Left hindlimb (tissue), 1 donor: Measurements from ENCODE around the gene ADGRG2.
"Not testable (repeated sequence)": the region's sequence is repeated elsewhere in the genome, so short reads cannot be mapped to it uniquely, and the experiment has no call there.

Experiments
- DNase-seq: peaks from one replicate; pipeline ENCODE4 v3.0.0-alpha.2; 2018

Gene ADGRG2

GRCh38 chrX:18996536-18996935, 125.7 kb downstream of the ADGRG2 start:
- DNase-seq = no peak

GRCh38 chrX:18995221-18995620, 127.0 kb downstream of the ADGRG2 start:
- no peak for DNase-seq

GRCh38 chrX:18994713-18995112, 127.6 kb downstream of the ADGRG2 start:
- DNase-seq = no peak

- DNase-seq = no peak
Measured at GRCh38 chrX:18992829-18993228, 129.4 kb downstream of the ADGRG2 start.

- DNase-seq = no peak
Measured at GRCh38 chrX:18985186-18985435, 137.2 kb downstream of the ADGRG2 start.

- peak; percentile 82 for DNase-seq
Measured at GRCh38 chrX:18984381-18985185, 137.7 kb downstream of the ADGRG2 start.

- DNase-seq = peak; percentile 74
Measured at GRCh38 chrX:18983666-18984380, 138.4 kb downstream of the ADGRG2 start, which contains the start of gene PHKA2. PHKA2 (minus strand) TSS chrX:18984114; CDS start chrX:18983932, 182 bp downstream.

GRCh38 chrX:18981124-18981807, 141.0 kb downstream of the ADGRG2 start:
- DNase-seq = no peak

GRCh38 chrX:18980262-18980661, 142.0 kb downstream of the ADGRG2 start:
- not testable (repeated sequence) for DNase-seq

GRCh38 chrX:18974993-18975392, 147.3 kb downstream of the ADGRG2 start:
- no peak for DNase-seq

- no peak for DNase-seq
Measured at GRCh38 chrX:18973527-18974192, 148.6 kb downstream of the ADGRG2 start.

- DNase-seq = no peak
Measured at GRCh38 chrX:18971506-18971905, 150.8 kb downstream of the ADGRG2 start.

GRCh38 chrX:18970465-18970864, 151.8 kb downstream of the ADGRG2 start:
- no peak for DNase-seq

- DNase-seq = no peak
Measured at GRCh38 chrX:18966624-18967023, 155.6 kb downstream of the ADGRG2 start.

- DNase-seq = no peak
Measured at GRCh38 chrX:18964901-18965300, 157.4 kb downstream of the ADGRG2 start.

GRCh38 chrX:18964026-18964425, 158.2 kb downstream of the ADGRG2 start:
- no peak for DNase-seq

GRCh38 chrX:18962329-18962728, 159.9 kb downstream of the ADGRG2 start:
- DNase-seq = no peak

GRCh38 chrX:18961686-18962085, 160.6 kb downstream of the ADGRG2 start:
- no peak for DNase-seq

GRCh38 chrX:18956303-18957032, 165.8 kb downstream of the ADGRG2 start:
- DNase-seq = no peak

GRCh38 chrX:18955676-18956075, 166.6 kb downstream of the ADGRG2 start:
- DNase-seq = no peak

- DNase-seq = no peak
Measured at GRCh38 chrX:18951032-18951431, 171.2 kb downstream of the ADGRG2 start.

GRCh38 chrX:18949944-18950301, 172.3 kb downstream of the ADGRG2 start:
- no peak for DNase-seq
